Activated CD4-positive, alpha-beta T cell treated with anti-CD3 and anti-CD28 coated beads, Interleukin-2, amount 10 ng/mL, durations not matched to agents 24 days and 14 days (primary cell): Measurements from ENCODE around the gene SLC19A1. TPM values are rescaled to one million over a fixed set of nuclear protein-coding genes. Genes with fewer than 3 reads are reported as not detected.
"Not testable (repeated sequence)": the region's sequence is repeated elsewhere in the genome, so short reads cannot be mapped to it uniquely, and the experiment has no call there.

Experiments used
- DNase-seq: peaks from one replicate; pipeline ENCODE4 v3.0.0; 2022
- H3K27ac Mint-ChIP-seq: one replicate; pipeline ENCODE4 v1.8.0; 2022; ENCODE audit warnings: mild to moderate bottlenecking, mixed read lengths
- H3K27me3 Mint-ChIP-seq: one replicate; pipeline ENCODE4 v1.8.0; 2022; ENCODE audit warnings: mixed read lengths
- H3K36me3 Mint-ChIP-seq: one replicate; pipeline ENCODE4 v1.8.0; 2022; ENCODE audit warnings: low read depth, mild to moderate bottlenecking, mixed read lengths
- H3K4me1 Mint-ChIP-seq: one replicate; pipeline ENCODE4 v1.8.0; 2021; ENCODE audit warnings: mixed read lengths
- H3K4me3 Mint-ChIP-seq: one replicate; pipeline ENCODE4 v1.8.0; 2022; ENCODE audit warnings: mild to moderate bottlenecking, moderate library complexity, mixed read lengths
- H3K9me3 Mint-ChIP-seq: one replicate; pipeline ENCODE4 v1.8.0; 2021; ENCODE audit warnings: mixed read lengths
- intact Hi-C: fragments of 100-400 bp; cut with micrococcal nuclease; formaldehyde crosslinking; loops from one replicate; pipeline ENCODE4 v1.15.1; 2023
- total RNA-seq: library from RNA; stranded (reverse); gene quantifications from 2 replicates; pipeline ENCODE4 v1.2.3, GENCODE V29; 2022

Gene SLC19A1
- total RNA-seq, 1 donor from 2014 or later, result 100 TPM

GRCh38 chr21:45531393-45532215 lies 10.6 kb downstream of the SLC19A1 start:
- H3K27me3 Mint-ChIP-seq, result no peaks in the 10 kb centered on the region
- no peaks in the 10 kb centered on the region for H3K9me3 Mint-ChIP-seq
- no peak for DNase-seq
- no peak overlapping the region for H3K27ac Mint-ChIP-seq
- peaks cover 6% of the 10 kb centered on the region for H3K4me1 Mint-ChIP-seq
- H3K4me3 Mint-ChIP-seq, result no peak overlapping the region
- peaks cover 30% of the 10 kb centered on the region for H3K36me3 Mint-ChIP-seq
- intact Hi-C loops, result no loop called here

DNA sequence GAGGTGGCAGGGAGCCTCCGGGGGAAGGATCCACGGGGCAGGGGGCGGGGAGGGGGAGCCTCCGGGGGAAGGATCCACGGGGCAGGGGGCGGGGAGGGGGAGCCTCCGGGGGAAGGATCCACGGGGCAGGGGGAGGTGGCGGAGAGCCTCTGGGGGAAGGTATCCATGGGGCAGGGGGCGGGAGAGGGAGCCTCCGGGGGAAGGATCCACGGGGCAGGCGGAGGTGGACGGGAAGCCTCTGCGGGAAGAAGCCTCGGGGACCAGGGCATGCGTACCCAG lies 11.2 kb downstream of the SLC19A1 start:
- H3K36me3 Mint-ChIP-seq, result peaks cover 31% of the 10 kb centered on the region

GRCh38 chr21:45530423-45531113 lies 11.7 kb downstream of the SLC19A1 start:
- DNase-seq, result no peak
- intact Hi-C loops, result no loop called here
- Mint-ChIP-seq H3K4me3 (no peak overlapping the region), H3K9me3 (no peaks in the 10 kb centered on the region), H3K27me3 (no peaks in the 10 kb centered on the region), H3K27ac (no peak overlapping the region), H3K4me1 (peaks cover 5% of the 10 kb centered on the region), H3K36me3 (peaks cover 32% of the 10 kb centered on the region)

More for the DNA sequence above, 11.2 kb downstream of the SLC19A1 start:
- H3K9me3 Mint-ChIP-seq, H3K27me3 Mint-ChIP-seq, intact Hi-C loops, H3K4me3 Mint-ChIP-seq, H3K4me1 Mint-ChIP-seq, H3K27ac Mint-ChIP-seq, DNase-seq: not testable (repeated sequence)

DNA sequence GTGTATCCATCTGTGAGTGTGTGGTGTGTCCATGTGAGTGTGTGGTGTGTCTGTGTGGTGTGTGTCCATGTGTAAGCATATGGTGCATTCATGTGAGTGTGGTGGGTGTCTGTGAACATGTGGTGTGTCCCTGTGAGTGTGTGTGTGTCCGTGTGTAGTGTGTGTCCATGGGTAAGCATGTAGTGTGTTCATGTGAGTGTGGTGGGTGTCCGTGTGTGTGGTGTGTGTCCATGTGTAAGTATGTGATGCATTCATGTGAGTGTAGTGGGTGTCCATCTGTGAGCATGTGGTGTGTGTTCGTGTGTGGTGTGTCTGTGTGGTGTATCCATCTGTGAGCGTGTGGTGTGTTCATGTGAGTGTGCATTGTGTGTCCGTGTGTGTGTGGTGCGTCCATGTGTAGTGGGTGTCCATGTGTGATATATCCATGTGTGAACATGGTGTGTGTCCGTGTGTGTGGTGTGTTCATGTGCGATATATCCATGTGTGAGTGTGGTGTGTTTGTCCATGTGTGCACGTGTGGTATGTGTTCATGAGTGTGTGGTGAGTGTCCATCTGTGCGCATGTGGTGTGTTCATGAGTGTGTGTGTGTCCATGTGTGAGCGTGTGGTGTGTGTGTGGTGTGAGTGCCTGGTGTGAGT lies 12.3 kb downstream of the SLC19A1 start:
- Mint-ChIP-seq H3K27me3 (no peaks in the 10 kb centered on the region), H3K36me3 (peaks cover 31% of the 10 kb centered on the region), H3K27ac (no peak overlapping the region), H3K9me3 (no peaks in the 10 kb centered on the region), H3K4me1 (peaks cover 5% of the 10 kb centered on the region), H3K4me3 (no peak overlapping the region)
- intact Hi-C loops, result no loop called here
- DNase-seq, result no peak

- Mint-ChIP-seq H3K4me1 (peaks cover 5% of the 10 kb centered on the region), H3K27ac (no peak overlapping the region), H3K36me3 (peaks cover 33% of the 10 kb centered on the region), H3K27me3 (no peaks in the 10 kb centered on the region), H3K9me3 (no peaks in the 10 kb centered on the region), H3K4me3 (no peak overlapping the region)
- DNase-seq, result no peak
- intact Hi-C loops, result no loop called here
Observed at GRCh38 chr21:45528981-45529784, 13.1 kb downstream of the SLC19A1 start.

GRCh38 chr21:45528028-45528705 lies 14.1 kb downstream of the SLC19A1 start:
- H3K9me3 Mint-ChIP-seq, result no peaks in the 10 kb centered on the region
- no peaks in the 10 kb centered on the region for H3K27me3 Mint-ChIP-seq
- DNase-seq, result no peak
- no peak overlapping the region for H3K27ac Mint-ChIP-seq
- H3K4me1 Mint-ChIP-seq, result peaks cover 5% of the 10 kb centered on the region
- intact Hi-C loops, result no loop called here
- peaks cover 38% of the 10 kb centered on the region for H3K36me3 Mint-ChIP-seq
- H3K4me3 Mint-ChIP-seq, result no peak overlapping the region

DNA sequence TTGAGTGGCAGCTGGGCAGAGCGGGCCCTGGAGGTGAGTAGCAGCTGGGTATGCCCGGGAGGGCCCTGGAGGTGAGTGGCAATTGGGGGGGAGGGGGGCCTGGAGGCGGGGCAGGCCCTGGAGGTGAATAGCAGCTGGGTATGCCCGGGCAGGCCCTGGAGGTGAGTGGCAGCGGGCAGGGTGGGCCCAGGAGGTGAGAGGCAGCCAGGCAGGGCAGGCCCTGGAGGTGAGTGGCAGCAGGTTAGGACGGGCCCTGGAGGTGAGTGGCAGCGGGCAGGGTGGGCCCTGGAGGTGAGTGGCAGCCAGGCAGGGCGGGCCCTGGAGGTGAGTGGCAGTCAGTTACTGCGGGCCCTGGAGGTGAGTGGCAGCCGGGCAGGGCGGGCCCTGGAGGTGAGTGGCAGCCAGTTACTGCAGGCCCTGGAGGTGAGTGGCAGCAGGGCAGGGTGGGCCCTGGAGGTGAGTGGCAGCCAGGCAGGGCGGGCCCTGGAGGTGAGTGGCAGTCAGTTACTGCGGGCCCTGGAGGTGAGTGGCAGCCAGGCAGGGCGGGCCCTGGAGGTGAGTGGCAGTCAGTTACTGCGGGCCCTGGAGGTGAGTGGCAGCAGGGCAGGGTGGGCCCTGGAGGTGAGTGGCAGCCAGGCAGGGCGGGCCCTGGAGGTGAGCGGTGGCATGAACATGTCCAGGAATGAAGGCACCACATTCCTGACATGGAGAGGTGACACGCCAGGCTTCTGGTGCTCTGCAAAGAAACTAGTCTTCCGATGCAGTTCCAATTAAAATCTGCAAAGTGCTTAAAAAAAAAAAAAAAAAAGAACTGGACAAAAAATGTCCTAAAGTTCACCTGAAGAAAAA lies 14.9 kb downstream of the SLC19A1 start:
- peaks cover 42% of the 10 kb centered on the region for H3K36me3 Mint-ChIP-seq
- H3K27ac Mint-ChIP-seq, H3K4me1 Mint-ChIP-seq, intact Hi-C loops, H3K9me3 Mint-ChIP-seq, H3K27me3 Mint-ChIP-seq, H3K4me3 Mint-ChIP-seq, DNase-seq: not testable (repeated sequence)

GRCh38 chr21:45525910-45526306 lies 16.3 kb downstream of the SLC19A1 start:
- peaks cover 49% of the 10 kb centered on the region for H3K36me3 Mint-ChIP-seq
- no peak overlapping the region for H3K4me3 Mint-ChIP-seq
- no peaks in the 10 kb centered on the region for H3K27me3 Mint-ChIP-seq
- no peak overlapping the region for H3K27ac Mint-ChIP-seq
- no peak for DNase-seq
- H3K4me1 Mint-ChIP-seq, result no peaks in the 10 kb centered on the region
- intact Hi-C loops, result no loop called here
- H3K9me3 Mint-ChIP-seq, result peaks cover 9% of the 10 kb centered on the region

DNA sequence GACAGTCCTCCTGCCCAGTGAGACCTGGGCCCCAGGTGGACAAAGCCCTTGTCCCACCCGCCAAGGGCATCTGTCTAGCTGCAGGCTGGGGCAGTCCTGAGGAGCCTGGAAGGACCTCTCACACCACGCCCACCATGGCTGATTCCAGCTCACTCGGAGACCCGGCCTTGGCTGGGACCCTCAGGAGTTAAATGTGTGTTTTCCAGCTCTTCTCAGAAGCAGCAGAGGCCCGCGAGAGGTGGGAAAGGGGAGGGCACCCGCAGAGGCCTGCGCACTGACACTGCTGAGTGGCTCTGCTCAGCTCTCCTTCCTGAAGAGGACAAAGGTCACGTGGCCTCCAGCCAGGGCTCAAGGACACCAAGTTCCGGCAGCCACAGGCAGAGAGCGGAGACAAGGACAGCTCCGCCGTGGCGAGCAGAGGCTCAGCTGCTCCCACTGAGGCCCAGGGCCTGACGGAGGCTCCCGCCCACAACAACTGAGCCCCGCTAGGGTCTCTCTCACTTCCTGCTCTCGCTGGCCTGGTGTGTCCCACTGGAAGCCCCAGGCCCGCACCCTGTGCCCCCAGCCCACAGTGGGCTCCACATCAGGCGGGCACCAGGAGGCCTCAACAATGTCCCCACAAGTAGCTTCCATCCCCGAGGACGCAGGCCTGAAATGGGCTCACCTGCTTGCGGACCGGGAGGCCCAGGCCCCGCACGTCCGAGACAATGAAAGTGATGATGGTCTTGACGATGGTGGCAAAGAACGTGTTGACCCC lies 16.9 kb downstream of the SLC19A1 start:
- no peak overlapping the region for H3K4me3 Mint-ChIP-seq
- intact Hi-C loops, result no loop called here
- no peaks in the 10 kb centered on the region for H3K4me1 Mint-ChIP-seq
- peaks cover 53% of the 10 kb centered on the region for H3K36me3 Mint-ChIP-seq
- H3K27me3 Mint-ChIP-seq, result no peaks in the 10 kb centered on the region
- H3K27ac Mint-ChIP-seq, result no peak overlapping the region
- no peak for DNase-seq
- peaks cover 9% of the 10 kb centered on the region for H3K9me3 Mint-ChIP-seq

DNA sequence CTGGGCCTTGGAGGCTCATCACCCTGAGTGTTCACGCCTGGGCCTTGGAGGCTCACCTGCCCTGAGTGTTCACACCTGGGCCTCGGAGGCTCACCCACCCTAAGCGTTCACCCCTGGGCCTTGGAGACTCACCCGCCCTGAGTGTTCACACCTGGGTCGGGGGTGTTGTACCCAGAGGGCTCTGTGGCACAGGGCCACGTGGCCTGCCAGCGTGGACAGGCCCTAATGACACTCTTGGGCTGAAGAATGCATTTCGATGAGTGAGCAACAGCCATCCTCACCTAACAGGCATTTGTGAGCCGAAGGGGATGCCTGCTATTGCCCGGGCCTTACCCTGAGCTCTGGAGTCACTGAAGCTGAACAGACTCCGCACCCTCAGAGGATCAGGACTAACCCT lies 17.5 kb downstream of the SLC19A1 start:
- DNase-seq, result no peak
- intact Hi-C loops, result no loop called here
- Mint-ChIP-seq H3K27ac (no peak overlapping the region), H3K9me3 (peaks cover 14% of the 10 kb centered on the region), H3K36me3 (peaks cover 59% of the 10 kb centered on the region), H3K27me3 (no peaks in the 10 kb centered on the region), H3K4me1 (no peaks in the 10 kb centered on the region), H3K4me3 (no peak overlapping the region)

DNA sequence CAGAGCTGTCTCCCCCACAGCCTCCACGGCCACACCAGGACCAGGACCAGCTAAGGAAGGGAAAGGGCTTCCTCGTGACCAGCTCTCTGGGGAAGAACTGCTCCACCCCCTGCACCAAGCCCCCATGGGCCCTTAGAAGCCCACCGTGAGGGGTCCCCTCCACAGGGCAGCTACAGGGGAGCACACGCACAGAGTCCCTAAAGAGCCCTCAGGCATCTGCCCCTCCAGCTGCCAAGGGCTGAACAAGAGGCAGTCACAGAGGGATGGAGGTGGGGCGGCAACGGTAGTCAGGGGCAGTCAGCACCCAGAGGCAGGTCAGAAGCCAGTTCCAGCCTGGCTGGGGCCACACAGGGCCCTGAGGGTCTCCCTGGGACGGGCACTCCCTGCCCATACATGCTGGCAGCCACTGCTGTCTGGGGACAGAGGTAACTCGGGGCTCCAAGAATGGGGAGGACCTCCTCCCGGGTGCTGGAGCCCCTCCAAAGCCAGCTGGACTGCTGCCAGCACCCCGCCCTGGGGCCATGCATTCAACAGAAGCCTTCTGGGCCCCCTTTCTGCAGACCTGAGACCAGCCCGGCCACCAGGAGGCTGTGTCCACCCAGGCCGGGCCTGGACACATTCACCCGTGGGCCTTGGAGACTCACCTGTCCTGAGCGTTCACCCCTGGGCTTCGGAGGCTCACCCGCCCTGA lies 18.7 kb downstream of the SLC19A1 start:
- intact Hi-C loops, result no loop called here
- Mint-ChIP-seq H3K4me3 (no peak overlapping the region), H3K9me3 (peaks cover 21% of the 10 kb centered on the region), H3K27ac (no peak overlapping the region), H3K4me1 (peaks cover 2% of the 10 kb centered on the region), H3K27me3 (no peaks in the 10 kb centered on the region), H3K36me3 (peaks cover 71% of the 10 kb centered on the region)
- DNase-seq, result no peak

DNA sequence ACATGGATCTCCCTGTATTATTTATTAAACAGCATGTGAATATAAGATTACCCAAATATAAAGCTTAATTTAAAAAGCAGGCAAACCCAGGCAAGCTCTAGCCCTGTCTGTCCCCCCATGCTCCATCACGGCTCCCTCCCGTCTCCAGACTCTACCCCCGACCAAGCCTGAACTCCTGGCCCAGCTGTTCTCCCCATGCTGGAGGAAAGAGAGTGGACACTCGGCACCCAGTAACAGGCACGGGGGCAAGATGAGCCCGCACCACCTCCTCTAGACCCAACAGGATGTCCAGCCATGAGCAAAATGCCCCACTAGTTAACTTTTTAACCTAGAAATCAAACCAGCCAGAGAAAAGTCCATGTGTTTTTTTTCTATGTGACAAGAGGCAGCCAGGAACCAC lies 19.3 kb downstream of the SLC19A1 start:
- H3K27me3 Mint-ChIP-seq, result no peaks in the 10 kb centered on the region
- intact Hi-C loops, result no loop called here
- H3K9me3 Mint-ChIP-seq, result peaks cover 23% of the 10 kb centered on the region
- peaks cover 7% of the 10 kb centered on the region for H3K4me1 Mint-ChIP-seq
- DNase-seq, result no peak
- H3K27ac Mint-ChIP-seq, result no peak overlapping the region
- no peak overlapping the region for H3K4me3 Mint-ChIP-seq
- H3K36me3 Mint-ChIP-seq, result peaks cover 74% of the 10 kb centered on the region
